GM18499 (cell line): ENCODE data around the gene LRRC34.

Experiments
- ATAC-seq: cut with Tn5 transposase; IDR thresholded peaks from one replicate; pipeline ENCODE4 v1.9.1; 2021; ENCODE audit warnings: moderate number of reproducible peaks; ENCODE audit not compliant: insufficient read depth, unreplicated experiment

LRRC34 gene

GRCh38 chr3:169769287-169770181 is 43.2 kb downstream of the LRRC34 start, which contains the start of gene ACTRT3:
Gene ACTRT3 (minus strand): TSS chr3:169769561. CDS start chr3:169769520, 41 bp downstream.
- ATAC-seq, result no peak

- ATAC-seq, result peak; percentile 39
Observed at GRCh38 chr3:169764882-169765612, 47.7 kb downstream of the LRRC34 start, which contains the start of gene TERC. Gene TERC (minus strand): TSS chr3:169765060.

GRCh38 chr3:169764312-169764881 is 48.3 kb downstream of the LRRC34 start:
- ATAC-seq, result peak; percentile 29

GRCh38 chr3:169760479-169760878 is 52.2 kb downstream of the LRRC34 start:
- ATAC-seq, result no peak

GRCh38 chr3:169759256-169759655 is 53.4 kb downstream of the LRRC34 start:
- peak; percentile 70 for ATAC-seq

- ATAC-seq, result no peak
Observed at GRCh38 chr3:169758359-169758994, 54.2 kb downstream of the LRRC34 start.

- no peak for ATAC-seq
Observed at GRCh38 chr3:169755488-169755887, 57.2 kb downstream of the LRRC34 start.

GRCh38 chr3:169754711-169755110 is 58.0 kb downstream of the LRRC34 start:
- ATAC-seq, result no peak

- ATAC-seq, result no peak
Observed at GRCh38 chr3:169751875-169752274, 60.8 kb downstream of the LRRC34 start.

- no peak for ATAC-seq
Observed at GRCh38 chr3:169750665-169751064, 62.0 kb downstream of the LRRC34 start.

- ATAC-seq, result no peak
Observed at GRCh38 chr3:169748670-169749069, 64.0 kb downstream of the LRRC34 start.

GRCh38 chr3:169746924-169747323 is 65.8 kb downstream of the LRRC34 start:
- ATAC-seq, result no peak

- no peak for ATAC-seq
Observed at GRCh38 chr3:169744366-169745054, 68.2 kb downstream of the LRRC34 start.
